Cardiac septum (tissue), 1 donor: ENCODE data around the gene PLBD1. TPM values are rescaled to one million over a fixed set of nuclear protein-coding genes. Genes with fewer than 3 reads are reported as not detected.

Experiments
- DNase-seq: peaks from one replicate; pipeline ENCODE4 v3.0.0-alpha.2; 2020; ENCODE audit warnings: low spot score
- intact Hi-C: fragments of 100-400 bp; cut with DNase I; formaldehyde crosslinking; loops from one replicate; pipeline ENCODE4 v1.14.0; 2022
- long read RNA-seq: library from polyadenylated mRNA; unstranded; transcript quantifications from one replicate; pipeline ENCODE4 v2.0.0, GENCODE V29; 2021
- total RNA-seq: library from RNA; stranded (reverse); fragmentation: NEBNext Ultra II Directional; extraction: Animal tissue kit (Norgen Biotek cat#: 25700); gene quantifications from one replicate; pipeline ENCODE4 v1.2.1, GENCODE V29; 2021
- donor health status: DM: no; HTN: no; CAD: no.

Gene PLBD1, protein sequence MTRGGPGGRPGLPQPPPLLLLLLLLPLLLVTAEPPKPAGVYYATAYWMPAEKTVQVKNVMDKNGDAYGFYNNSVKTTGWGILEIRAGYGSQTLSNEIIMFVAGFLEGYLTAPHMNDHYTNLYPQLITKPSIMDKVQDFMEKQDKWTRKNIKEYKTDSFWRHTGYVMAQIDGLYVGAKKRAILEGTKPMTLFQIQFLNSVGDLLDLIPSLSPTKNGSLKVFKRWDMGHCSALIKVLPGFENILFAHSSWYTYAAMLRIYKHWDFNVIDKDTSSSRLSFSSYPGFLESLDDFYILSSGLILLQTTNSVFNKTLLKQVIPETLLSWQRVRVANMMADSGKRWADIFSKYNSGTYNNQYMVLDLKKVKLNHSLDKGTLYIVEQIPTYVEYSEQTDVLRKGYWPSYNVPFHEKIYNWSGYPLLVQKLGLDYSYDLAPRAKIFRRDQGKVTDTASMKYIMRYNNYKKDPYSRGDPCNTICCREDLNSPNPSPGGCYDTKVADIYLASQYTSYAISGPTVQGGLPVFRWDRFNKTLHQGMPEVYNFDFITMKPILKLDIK
- total RNA-seq = 33.8 TPM
- long read RNA-seq, transcript PLBD1-201 (11 exons, 2,426 nt) = major isoform, 61 of 70 reads
- long read RNA-seq, partial matches to known transcripts = 5 of 70 reads
- long read RNA-seq, other reads (novel, unspliced or antisense) = 4 of 70 reads

DNA sequence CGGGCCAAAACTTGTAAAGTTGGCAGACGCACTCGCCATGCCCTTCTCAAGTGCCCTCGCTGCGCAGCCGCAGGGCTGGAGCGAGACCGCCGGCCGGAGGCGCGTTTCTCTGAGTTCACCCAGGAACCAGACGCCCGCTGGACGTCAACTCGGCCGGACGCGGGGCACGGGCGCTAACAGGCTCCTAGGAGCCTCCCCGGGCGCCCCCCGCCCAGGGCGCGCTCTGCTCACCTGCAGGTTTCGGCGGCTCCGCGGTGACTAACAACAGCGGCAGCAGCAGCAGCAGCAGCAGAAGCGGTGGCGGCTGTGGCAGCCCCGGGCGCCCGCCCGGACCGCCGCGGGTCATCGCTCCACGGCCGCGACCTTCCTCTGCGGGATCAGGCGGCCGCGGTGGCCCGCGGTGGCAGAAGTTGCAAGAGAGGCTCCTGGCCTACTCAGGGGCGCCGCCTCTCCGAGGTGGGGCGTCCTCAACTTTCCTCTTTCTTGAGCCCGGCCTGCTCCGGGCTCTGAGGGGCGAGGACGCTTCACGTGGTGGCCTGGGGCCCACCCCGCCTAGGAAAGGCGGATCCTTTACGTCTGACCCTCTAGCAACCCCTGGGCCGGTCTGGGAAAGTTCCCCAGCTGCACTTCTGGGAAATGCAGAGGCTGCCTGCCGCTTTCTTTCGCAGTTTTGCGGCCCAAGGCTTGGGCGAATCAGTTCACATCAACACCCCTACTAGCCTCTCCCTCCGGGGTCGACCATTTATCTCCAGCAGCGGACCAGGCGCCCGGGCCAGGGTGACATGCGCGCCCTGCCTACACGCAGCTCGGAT is at the start of gene PLBD1:
TSS of gene PLBD1 (minus strand) at position 533 of the 812 bp plus-strand sequence. CDS start at position 346, 187 bp downstream.
- intact Hi-C loops = loop anchor here (5.0 kb wide), 1 partner anchor 45 kb away; no protein-coding TSS in a partner anchor
- DNase-seq = peak; percentile 90

DNA sequence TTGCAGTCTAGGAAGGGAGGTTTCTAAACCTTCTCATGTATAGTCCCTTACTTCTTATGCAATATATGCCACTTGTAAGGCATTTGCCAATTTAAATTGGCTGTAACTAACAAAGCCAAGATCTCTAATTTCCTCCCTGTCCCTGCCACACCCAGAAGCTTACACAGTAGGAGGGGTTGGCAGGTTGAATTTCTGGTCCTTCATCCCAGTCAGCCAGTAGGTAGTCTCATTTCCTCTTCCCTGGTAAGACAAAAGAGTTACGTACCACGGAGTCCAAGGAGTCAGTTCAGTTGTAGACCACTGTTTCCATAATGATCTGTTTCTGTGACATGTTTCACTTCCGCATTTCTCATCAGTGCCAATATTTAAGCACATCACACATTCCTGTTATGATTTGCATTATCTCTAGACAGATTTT is 47.0 kb upstream of the PLBD1 start:
- intact Hi-C loops = loop anchor here (5.0 kb wide), 2 partner anchors 47 to 372 kb away; partner anchors contain the start of gene PLBD1
- no peak for DNase-seq

DNA sequence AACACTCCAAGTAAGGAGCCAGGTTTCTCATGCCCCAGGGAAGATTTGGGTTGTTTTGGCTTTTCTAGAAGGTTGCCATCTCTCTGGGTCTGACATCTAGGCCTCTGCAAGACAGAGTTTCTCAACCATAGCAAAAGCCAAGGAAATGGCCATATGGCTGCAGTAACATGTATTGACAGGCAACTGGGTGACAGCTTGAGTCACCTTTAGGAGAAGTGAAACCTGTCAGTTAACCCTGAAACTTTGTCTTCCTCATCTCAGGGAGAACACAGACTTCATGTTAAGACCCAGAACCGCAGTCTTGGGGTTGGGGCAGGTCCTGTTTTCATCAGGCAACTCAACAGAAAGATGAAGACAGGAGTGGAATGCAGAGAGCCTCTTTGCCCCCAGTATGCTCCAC is 46.0 kb upstream of the PLBD1 start:
- intact Hi-C loops = loop anchor here (5.0 kb wide), 1 partner anchor 46 kb away; the partner anchor contains the start of gene PLBD1
- no peak for DNase-seq

GRCh38 chr12:14612898-14613445 is 45.3 kb upstream of the PLBD1 start:
- intact Hi-C loops = loop anchor here (5.0 kb wide), 1 partner anchor 46 kb away; the partner anchor contains the start of gene PLBD1
- no peak for DNase-seq

- DNase-seq = no peak
- intact Hi-C loops = loop anchor here (5.0 kb wide), 1 partner anchor 45 kb away; the partner anchor contains the start of gene PLBD1
These were observed 44.6 kb upstream of the PLBD1 start for GRCh38 chr12:14612250-14612649.

DNA sequence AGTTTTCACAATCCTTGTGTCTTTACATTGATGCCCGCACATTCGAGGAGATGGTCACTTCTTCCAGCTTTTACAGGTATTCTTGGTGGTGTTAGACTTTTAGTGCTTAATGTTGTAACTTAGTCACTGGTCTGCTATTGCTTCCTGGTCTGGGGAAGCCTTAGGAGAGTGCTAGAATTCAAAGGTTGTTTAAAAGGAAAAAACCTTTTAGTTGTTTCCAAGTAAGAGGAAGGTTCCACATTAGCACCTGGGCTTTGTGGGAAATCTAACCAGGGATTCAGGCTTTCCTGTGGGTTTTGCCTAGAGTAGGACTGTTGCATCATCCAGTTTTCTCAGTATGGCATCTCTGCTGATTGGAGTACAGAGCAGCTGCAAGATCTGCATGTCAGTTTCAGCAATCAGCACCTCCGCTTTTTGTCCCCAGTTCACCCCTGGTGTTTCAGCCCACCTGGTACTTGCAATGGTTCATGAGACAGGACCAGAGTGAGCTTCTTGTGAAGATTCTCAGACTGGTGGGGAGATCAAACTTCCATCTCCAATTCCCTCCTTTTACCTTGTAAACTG is 44.0 kb upstream of the PLBD1 start:
- intact Hi-C loops = loop anchor here (5.0 kb wide), 1 partner anchor 44 kb away; the partner anchor contains the start of gene PLBD1
- no peak for DNase-seq

- intact Hi-C loops = no loop called here
- DNase-seq = no peak
These were observed 39.9 kb upstream of the PLBD1 start for GRCh38 chr12:14607568-14607967.

- intact Hi-C loops = no loop called here
- no peak for DNase-seq
These were observed 37.8 kb upstream of the PLBD1 start for GRCh38 chr12:14605401-14605989.

GRCh38 chr12:14601692-14602478 is 34.2 kb upstream of the PLBD1 start:
- DNase-seq = no peak
- intact Hi-C loops = no loop called here

DNA sequence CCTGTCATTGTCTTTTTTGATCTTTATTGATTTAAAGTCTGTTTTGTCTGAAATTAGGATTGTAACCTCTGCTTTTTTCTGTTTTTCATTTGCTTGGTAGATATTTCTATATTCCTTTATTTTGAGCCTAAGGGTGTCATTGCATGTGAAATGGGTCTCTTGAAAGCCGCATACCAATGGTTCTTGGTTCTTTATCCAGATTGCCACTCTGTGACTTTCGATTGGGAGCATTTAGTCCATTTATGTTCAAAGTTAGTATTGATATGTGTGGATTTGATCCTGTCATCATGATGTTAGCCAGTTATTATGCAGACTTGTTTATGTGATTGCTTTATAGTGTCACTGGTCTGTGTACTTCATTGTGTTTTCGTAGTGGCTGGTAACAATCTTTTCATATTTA is 29.8 kb upstream of the PLBD1 start:
- no peak for DNase-seq
- intact Hi-C loops = no loop called here

GRCh38 chr12:14591719-14592118 is 24.0 kb upstream of the PLBD1 start:
- DNase-seq = no peak
- intact Hi-C loops = no loop called here

GRCh38 chr12:14589169-14590004 is 21.7 kb upstream of the PLBD1 start:
- no peak for DNase-seq
- intact Hi-C loops = no loop called here

GRCh38 chr12:14588571-14588970 is 20.9 kb upstream of the PLBD1 start:
- intact Hi-C loops = no loop called here
- DNase-seq = no peak

- intact Hi-C loops = no loop called here
- no peak for DNase-seq
These were observed 11.0 kb upstream of the PLBD1 start for GRCh38 chr12:14578646-14579045.

- DNase-seq = no peak
- intact Hi-C loops = no loop called here
These were observed 9.7 kb upstream of the PLBD1 start for GRCh38 chr12:14577344-14577743.

DNA sequence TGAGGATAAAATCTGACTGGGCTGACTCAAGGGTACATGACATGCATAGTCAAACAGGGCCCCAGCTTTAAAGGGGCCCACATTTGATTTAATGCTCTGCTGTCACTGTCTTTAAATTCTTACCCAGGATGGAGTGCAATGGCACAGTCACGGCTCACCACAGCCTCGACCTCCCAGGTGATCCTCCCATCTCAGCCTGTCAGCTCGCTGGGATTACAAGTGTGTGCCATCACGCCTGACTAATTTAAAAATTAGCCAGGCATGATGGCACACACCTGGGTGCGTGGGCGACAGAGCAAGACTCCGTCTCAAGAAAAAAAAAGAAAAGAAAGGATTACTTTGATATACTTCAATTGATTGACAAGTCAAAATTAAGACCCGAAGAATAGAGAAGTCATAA is 9.2 kb upstream of the PLBD1 start:
- no peak for DNase-seq
- intact Hi-C loops = no loop called here

GRCh38 chr12:14575585-14575984 is 7.9 kb upstream of the PLBD1 start:
- intact Hi-C loops = no loop called here
- no peak for DNase-seq
